ENCODE measurements around the gene CNDP2.

CNDP2 gene

GRCh38 chr18:74482697-74483096, 13.5 kb upstream of the CNDP2 start:
- TF ChIP-seq CTCF (IDR thresholded peaks at IDR 0.05; ENCODE audit: insufficient read depth, low read length, poor library complexity, severe bottlenecking) (no peak), EZH2phosphoT487 (conservative IDR thresholded peaks at IDR 0.05; ENCODE audit: low read length) (no peak)
- no peak overlapping the region for H2AFZ ChIP-seq (ENCODE audit: low read depth, low read length, severe bottlenecking)
- no peak overlapping the region for H3K4me2 ChIP-seq (ENCODE audit: low read depth, low read length, poor library complexity, severe bottlenecking)
- H3K9ac ChIP-seq (ENCODE audit: low read length), result no peak overlapping the region
- H3K27me3 ChIP-seq (ENCODE audit: low read length), result no peaks in the 10 kb centered on the region
- H3K9me3 ChIP-seq (ENCODE audit: insufficient read depth, low read length), result no peaks in the 10 kb centered on the region
- no peaks in the 10 kb centered on the region for H4K20me1 ChIP-seq (ENCODE audit: low read depth, low read length)
- no peaks in the 10 kb centered on the region for H3F3A ChIP-seq (ENCODE audit: insufficient read depth)
- no peaks in the 10 kb centered on the region for H3K9me2 ChIP-seq (replicated peaks; ENCODE audit: insufficient read depth, low read length)
- H3K36me3 ChIP-seq (ENCODE audit: low read length), result no peaks in the 10 kb centered on the region
- no peak overlapping the region for H3K27ac ChIP-seq (ENCODE audit: low read depth, low read length)
- no peak overlapping the region for H3K4me3 ChIP-seq (ENCODE audit: insufficient read depth, low read length, poor library complexity, severe bottlenecking)
- no peaks in the 10 kb centered on the region for H3K79me2 ChIP-seq (ENCODE audit: insufficient read depth, low read length)

GRCh38 chr18:74486119-74486849, 9.9 kb upstream of the CNDP2 start:
- Histone ChIP-seq H3F3A (ENCODE audit: insufficient read depth) (no peaks in the 10 kb centered on the region), H3K27ac (ENCODE audit: low read depth, low read length) (no peak overlapping the region), H3K79me2 (ENCODE audit: insufficient read depth, low read length) (no peaks in the 10 kb centered on the region), H3K9me3 (ENCODE audit: insufficient read depth, low read length) (no peaks in the 10 kb centered on the region), H3K36me3 (ENCODE audit: low read length) (no peaks in the 10 kb centered on the region), H3K9ac (ENCODE audit: low read length) (no peak overlapping the region), H3K9me2 (replicated peaks; ENCODE audit: insufficient read depth, low read length) (no peaks in the 10 kb centered on the region), H3K27me3 (ENCODE audit: low read length) (no peaks in the 10 kb centered on the region), H2AFZ (ENCODE audit: low read depth, low read length, severe bottlenecking) (no peak overlapping the region), H3K4me3 (ENCODE audit: insufficient read depth, low read length, poor library complexity, severe bottlenecking) (no peak overlapping the region), H4K20me1 (ENCODE audit: low read depth, low read length) (no peaks in the 10 kb centered on the region), H3K4me2 (ENCODE audit: low read depth, low read length, poor library complexity, severe bottlenecking) (no peak overlapping the region)
- TF ChIP-seq EZH2phosphoT487 (conservative IDR thresholded peaks at IDR 0.05; ENCODE audit: low read length) (no peak), CTCF (IDR thresholded peaks at IDR 0.05; ENCODE audit: insufficient read depth, low read length, poor library complexity, severe bottlenecking) (no peak)

- H3F3A ChIP-seq (ENCODE audit: insufficient read depth), result no peaks in the 10 kb centered on the region
- no peak overlapping the region for H3K4me3 ChIP-seq (ENCODE audit: insufficient read depth, low read length, poor library complexity, severe bottlenecking)
- no peaks in the 10 kb centered on the region for H3K9me2 ChIP-seq (replicated peaks; ENCODE audit: insufficient read depth, low read length)
- no peaks in the 10 kb centered on the region for H3K79me2 ChIP-seq (ENCODE audit: insufficient read depth, low read length)
- H3K4me2 ChIP-seq (ENCODE audit: low read depth, low read length, poor library complexity, severe bottlenecking), result no peak overlapping the region
- no peaks in the 10 kb centered on the region for H3K36me3 ChIP-seq (ENCODE audit: low read length)
- H3K9ac ChIP-seq (ENCODE audit: low read length), result no peak overlapping the region
- no peak overlapping the region for H2AFZ ChIP-seq (ENCODE audit: low read depth, low read length, severe bottlenecking)
- H4K20me1 ChIP-seq (ENCODE audit: low read depth, low read length), result no peaks in the 10 kb centered on the region
- no peak for TF ChIP-seq EZH2phosphoT487 (conservative IDR thresholded peaks at IDR 0.05; ENCODE audit: low read length)
- TF ChIP-seq CTCF (IDR thresholded peaks at IDR 0.05; ENCODE audit: insufficient read depth, low read length, poor library complexity, severe bottlenecking), result no peak
- H3K9me3 ChIP-seq (ENCODE audit: insufficient read depth, low read length), result no peaks in the 10 kb centered on the region
- no peaks in the 10 kb centered on the region for H3K27me3 ChIP-seq (ENCODE audit: low read length)
- H3K27ac ChIP-seq (ENCODE audit: low read depth, low read length), result no peak overlapping the region
Measured at GRCh38 chr18:74488354-74488753, 7.8 kb upstream of the CNDP2 start.

Measured in SU-DHL-6 (cell line).